Mononuclear cell (primary cell): ENCODE results near the gene TEX22. TPM values are rescaled to one million over a fixed set of nuclear protein-coding genes. Genes with fewer than 3 reads are reported as not detected.

Experiments used
- H3K27me3 ChIP-seq: 2 replicates; pipeline ENCODE4 v1.6.0; 2011; ENCODE audit warnings: low read length, control low read depth; ENCODE audit not compliant: insufficient read depth
- H3K4me1 ChIP-seq: 2 replicates; pipeline ENCODE4 v1.5.1; 2011; ENCODE audit warnings: mild to moderate bottlenecking, low read length, control low read depth; ENCODE audit not compliant: insufficient read depth
- H3K4me3 ChIP-seq: 2 replicates; pipeline ENCODE4 v1.5.1; 2011; ENCODE audit warnings: mild to moderate bottlenecking, low read length, moderate library complexity
- H3K9me3 ChIP-seq: 2 replicates; pipeline ENCODE4 v1.5.1; 2011; ENCODE audit warnings: low read depth, mild to moderate bottlenecking, control low read depth, low read length
- total RNA-seq: library from RNA; depleted of rRNA; stranded (reverse); fragments of >200 nt; gene quantifications from one replicate; pipeline ENCODE4 v1.2.3, GENCODE V29; 2012

TEX22 gene
- total RNA-seq, 1 donor: 0.10 TPM

DNA sequence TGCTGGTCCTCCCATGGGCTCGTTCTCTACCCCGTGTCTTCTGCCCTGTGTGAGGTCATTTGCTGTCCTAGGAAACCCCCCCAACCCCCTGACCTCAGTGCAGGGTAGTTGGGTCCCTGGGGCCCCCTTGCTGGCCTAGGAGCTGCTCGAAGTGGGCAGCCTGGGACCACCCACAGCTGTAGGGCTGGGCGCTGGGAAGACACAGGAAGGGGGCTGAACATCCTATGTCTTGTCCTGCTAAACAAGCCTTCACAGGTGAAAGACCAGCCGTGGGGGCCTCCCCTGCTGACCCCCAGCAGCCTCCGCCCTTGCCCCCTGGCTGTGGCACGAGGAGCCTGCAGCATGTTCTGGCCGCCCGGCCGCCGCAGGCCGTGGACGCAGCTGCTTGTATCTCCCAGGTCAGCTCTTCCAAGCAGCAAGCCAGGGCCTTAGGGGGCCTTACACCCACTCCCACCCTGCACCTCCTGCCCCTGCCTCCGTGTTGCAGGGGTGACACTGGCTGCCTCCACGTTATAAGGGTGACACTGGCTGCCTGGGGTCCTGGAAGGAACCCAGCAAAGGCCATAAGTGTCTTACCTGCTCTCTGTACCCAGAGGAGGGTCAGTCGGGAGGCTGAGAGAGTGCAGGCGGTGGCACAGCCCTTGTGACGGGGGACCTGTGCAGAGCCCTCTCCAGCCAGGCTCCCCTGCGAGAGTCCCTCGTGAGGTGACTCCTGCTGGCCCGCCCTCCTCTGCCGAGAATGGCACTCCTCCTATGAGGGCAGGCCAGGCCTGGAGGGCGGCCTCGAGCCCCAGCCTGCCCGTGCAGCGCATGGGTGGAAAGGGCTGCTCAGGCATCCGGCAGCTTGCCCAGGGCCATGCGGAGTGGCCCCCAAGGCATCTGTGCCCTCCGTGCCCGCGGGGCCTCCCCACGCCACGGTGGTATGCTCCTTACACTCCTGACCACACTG is 11.5 kb upstream of the TEX22 start:
- no peaks in the 10 kb centered on the region for H3K9me3 ChIP-seq
- H3K27me3 ChIP-seq: no peaks in the 10 kb centered on the region
- no peak overlapping the region for H3K4me3 ChIP-seq
- H3K4me1 ChIP-seq: peaks cover 39% of the 10 kb centered on the region

DNA sequence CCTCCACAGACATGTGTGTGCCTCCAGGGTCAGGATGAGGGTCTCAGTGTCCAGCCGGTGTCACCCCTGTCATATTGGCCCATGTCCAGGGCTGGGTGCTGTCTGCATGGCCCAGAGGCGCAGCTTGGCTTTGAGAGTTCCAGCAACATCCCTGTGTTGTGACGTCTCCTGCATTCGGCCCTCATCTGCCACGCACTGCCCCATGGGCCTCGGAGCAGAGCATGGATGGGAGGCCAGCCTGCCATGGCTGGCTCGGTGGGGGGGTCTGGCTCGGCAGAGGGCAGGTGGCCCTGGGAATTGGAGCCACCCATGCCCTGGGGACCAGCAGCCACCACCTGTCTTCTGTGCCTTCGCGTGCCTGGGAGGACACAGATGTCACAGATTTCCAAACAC is 10.8 kb upstream of the TEX22 start:
- Histone ChIP-seq H3K4me1 (peaks cover 39% of the 10 kb centered on the region), H3K27me3 (no peaks in the 10 kb centered on the region), H3K9me3 (no peaks in the 10 kb centered on the region), H3K4me3 (no peak overlapping the region)

GRCh38 chr14:105388110-105388951 is 10.0 kb upstream of the TEX22 start:
- Histone ChIP-seq H3K27me3 (no peaks in the 10 kb centered on the region), H3K4me1 (peaks cover 46% of the 10 kb centered on the region), H3K4me3 (no peak overlapping the region), H3K9me3 (no peaks in the 10 kb centered on the region)

DNA sequence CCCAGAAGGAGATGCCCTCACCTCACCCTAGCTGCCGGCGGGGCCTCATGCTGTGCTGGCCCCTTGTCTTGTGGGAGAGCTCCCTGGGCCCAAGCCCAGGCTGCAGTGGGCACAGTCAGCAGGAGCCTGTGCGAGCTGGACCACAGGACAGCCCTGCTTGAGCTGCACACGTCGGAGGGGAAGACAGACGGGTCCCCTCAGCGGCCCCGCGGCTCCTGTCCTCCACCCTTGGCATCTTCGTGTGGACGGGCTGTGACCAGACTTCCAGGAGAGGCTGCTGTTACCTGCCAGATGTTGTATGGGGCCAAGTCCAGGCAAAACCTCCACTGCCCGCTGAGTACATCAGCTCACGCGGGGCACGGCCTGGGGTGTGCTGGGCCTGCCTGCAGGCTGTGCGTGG is 9.4 kb upstream of the TEX22 start:
- no peaks in the 10 kb centered on the region for H3K27me3 ChIP-seq
- H3K4me1 ChIP-seq: peaks cover 52% of the 10 kb centered on the region
- no peaks in the 10 kb centered on the region for H3K9me3 ChIP-seq
- no peak overlapping the region for H3K4me3 ChIP-seq

- no peak overlapping the region for H3K4me3 ChIP-seq
- no peaks in the 10 kb centered on the region for H3K9me3 ChIP-seq
- no peaks in the 10 kb centered on the region for H3K27me3 ChIP-seq
- H3K4me1 ChIP-seq: peaks cover 57% of the 10 kb centered on the region
Observed at GRCh38 chr14:105389534-105389933, 8.8 kb upstream of the TEX22 start.

DNA sequence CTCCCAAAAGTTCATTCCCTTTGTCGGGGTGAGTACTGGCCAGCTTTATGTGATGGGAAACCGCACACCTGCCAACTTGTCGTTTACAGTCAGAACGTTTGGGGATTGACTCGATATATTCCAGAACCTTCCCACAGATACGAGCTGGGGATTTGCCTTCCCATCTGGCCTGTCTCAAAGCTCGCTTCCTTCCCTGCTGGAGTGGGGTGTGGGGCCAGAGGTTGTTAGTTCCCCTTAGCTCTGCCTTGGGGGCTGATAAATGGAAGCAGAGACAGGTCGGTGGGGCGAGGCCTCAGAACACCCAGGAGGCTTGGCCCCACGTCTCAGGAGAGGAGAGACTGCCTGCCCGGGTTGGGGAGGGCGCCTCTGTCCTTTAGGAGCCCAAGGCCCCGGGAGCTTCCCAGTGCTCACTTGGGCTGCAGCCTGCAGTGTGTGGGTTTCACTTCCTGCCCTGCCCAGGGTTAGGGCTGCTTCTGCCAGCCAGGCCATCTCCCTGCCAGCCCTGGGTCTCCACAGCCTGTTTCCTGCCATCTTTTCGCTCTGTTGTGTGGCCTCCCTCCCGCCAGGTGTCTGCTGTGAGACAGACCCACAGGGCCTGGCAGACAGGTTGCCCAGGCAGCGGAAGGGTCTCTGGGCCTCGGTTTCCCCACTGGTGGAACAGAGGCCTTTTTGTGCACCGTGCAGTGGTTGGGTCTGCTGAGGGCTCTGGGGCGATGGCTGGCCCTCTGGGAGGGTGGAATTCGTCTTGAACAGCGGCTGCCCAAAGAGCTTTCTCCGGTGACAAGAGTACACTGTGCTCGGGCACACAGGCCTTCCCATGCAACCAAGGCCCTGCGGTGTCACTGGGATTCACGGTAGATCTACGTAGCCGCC is 8.1 kb upstream of the TEX22 start:
- Histone ChIP-seq H3K9me3 (no peaks in the 10 kb centered on the region), H3K27me3 (no peaks in the 10 kb centered on the region), H3K4me3 (no peak overlapping the region), H3K4me1 (peaks cover 62% of the 10 kb centered on the region)

GRCh38 chr14:105390849-105391500 is 7.4 kb upstream of the TEX22 start:
- H3K27me3 ChIP-seq: no peaks in the 10 kb centered on the region
- peaks cover 68% of the 10 kb centered on the region for H3K4me1 ChIP-seq
- H3K4me3 ChIP-seq: no peak overlapping the region
- no peaks in the 10 kb centered on the region for H3K9me3 ChIP-seq

GRCh38 chr14:105391541-105391940 is 6.8 kb upstream of the TEX22 start:
- Histone ChIP-seq H3K4me1 (peaks cover 73% of the 10 kb centered on the region), H3K9me3 (no peaks in the 10 kb centered on the region), H3K27me3 (no peaks in the 10 kb centered on the region), H3K4me3 (no peak overlapping the region)

DNA sequence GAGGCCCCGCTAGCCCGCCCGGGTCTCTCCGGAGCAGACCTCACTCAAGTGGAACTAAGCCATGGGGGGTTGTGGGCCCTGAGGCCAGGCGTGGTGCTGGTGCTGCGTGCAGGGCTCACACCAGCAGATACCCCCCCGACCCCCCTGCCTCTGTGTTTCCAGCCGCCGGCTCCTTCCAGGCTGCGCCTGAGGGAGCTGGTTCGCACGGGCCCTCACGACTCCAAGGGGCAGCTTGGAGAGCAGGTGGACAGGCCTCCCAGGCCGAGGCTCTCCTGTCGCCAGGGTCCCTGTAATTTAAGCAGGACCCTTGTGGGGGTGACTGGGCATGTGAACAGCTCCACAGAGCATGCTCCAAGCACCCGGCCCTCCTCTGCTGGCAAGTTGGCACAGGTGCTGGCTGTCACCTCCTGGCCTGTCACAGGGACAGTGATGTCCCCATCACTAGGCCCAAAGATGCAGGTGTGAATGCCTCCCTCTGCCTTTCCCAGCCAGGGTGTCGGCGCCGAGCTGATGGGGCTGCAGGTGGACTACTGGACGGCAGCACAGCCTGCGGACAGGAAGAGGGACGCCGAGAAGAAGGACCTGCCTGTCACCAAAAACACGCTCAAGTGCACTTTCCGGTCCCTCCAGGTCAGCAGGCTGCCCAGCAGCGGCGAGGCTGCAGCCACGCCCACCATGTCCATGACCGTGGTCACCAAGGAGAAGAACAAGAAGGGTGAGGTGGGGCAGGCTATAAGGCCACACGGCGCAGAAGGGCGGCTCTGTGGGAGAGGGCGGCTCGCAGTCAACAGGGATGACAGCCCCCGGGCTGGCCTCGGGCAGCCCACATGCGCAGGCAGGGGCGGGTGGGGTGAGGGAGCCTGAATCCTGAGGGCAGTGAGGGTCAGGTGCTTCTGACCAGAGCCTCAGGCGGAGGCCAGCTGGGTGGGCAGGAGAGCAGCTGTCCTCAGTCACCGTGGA is 5.9 kb upstream of the TEX22 start:
- Histone ChIP-seq H3K27me3 (no peaks in the 10 kb centered on the region), H3K4me1 (peaks cover 81% of the 10 kb centered on the region), H3K4me3 (no peak overlapping the region), H3K9me3 (no peaks in the 10 kb centered on the region)

DNA sequence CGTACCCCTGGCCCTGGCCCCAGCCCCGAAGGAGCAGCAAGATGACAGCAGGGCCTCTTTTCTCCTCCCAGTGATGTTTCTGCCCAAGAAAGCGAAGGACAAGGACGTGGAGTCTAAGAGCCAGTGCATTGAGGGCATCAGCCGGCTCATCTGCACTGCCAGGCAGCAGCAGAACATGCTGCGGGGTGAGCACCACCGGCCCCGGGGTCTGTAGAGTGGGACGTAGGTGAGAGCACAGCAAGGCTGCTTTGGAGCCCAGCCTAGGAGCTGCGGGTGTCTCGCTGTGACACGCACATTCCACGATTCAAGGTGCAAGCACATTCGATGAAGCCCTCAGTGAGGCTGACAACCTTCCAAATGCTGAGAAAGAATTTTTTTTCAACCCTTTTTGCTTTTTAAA is 5.2 kb upstream of the TEX22 start:
- peaks cover 79% of the 10 kb centered on the region for H3K4me1 ChIP-seq
- H3K4me3 ChIP-seq: no peak overlapping the region

DNA sequence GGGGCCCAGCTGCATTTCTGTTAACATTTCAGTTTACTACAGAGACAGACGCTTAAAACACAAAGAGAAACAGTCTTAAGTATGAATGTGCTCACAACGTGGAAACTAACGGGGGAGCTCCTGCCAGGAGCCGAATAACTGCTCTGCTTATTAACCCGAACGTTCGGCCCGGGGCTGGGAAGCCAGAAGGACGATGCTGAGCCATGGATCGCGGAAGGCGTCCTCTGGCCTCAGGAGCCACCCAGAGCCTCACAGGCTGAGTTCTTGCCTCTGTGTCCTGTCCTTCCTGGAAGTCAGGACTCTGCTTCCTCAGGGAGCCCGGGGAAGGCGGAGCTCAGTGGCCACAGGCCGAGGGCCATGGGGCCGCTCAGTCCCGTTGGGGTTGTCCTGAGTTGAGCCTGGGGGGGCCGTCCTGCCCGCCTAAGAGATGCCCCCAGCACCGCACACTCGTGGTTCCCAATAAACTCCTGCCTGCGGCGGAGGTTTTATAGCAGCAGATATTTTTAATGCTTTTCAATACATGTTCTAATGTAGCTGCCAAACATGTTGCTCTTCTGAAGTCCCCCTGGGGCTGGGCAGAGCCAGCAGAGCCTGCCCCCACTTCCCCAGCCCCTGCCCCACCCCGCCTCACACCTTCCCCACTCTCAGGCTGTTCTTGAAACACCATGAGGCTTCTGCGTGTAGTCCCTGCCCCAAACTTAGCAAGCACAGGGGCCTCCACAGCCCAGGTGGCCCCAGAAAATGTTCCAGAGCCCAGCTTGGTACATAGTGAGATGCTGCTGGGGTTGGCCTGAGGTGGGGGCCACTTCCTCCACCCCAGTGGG is 3.4 kb upstream of the TEX22 start:
- H3K4me3 ChIP-seq: no peak overlapping the region
- H3K4me1 ChIP-seq: peaks cover 75% of the 10 kb centered on the region

More for the DNA sequence above, 5.2 kb upstream of the TEX22 start:
- Histone ChIP-seq H3K9me3 (no peaks in the 10 kb centered on the region), H3K27me3 (no peaks in the 10 kb centered on the region)

DNA sequence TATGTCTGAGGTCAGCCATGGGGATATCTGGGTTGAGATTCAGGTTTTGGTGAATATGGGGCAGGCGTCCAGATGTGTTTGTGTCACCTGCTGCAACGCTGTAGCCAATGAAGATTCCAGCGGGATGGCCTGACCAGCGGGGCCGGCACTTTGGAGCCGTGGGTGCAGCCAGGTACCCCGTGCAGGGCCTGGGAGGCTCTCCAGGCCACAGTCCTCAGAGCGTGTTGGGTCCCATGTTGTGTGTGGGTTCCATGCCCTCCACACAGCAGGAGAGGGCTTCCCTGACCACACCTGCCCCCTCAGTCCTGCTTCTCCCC is 2.8 kb upstream of the TEX22 start:
- H3K9me3 ChIP-seq: no peaks in the 10 kb centered on the region
- H3K4me1 ChIP-seq: peaks cover 73% of the 10 kb centered on the region
- H3K27me3 ChIP-seq: no peaks in the 10 kb centered on the region
- no peak overlapping the region for H3K4me3 ChIP-seq

More for the DNA sequence above, 3.4 kb upstream of the TEX22 start:
- Histone ChIP-seq H3K27me3 (no peaks in the 10 kb centered on the region), H3K9me3 (no peaks in the 10 kb centered on the region)
